H4 (cell line): Measurements from ENCODE around the gene EEF1E1. TPM values are rescaled to one million over a fixed set of nuclear protein-coding genes. Genes with fewer than 3 reads are reported as not detected.

Experiments used
- DNase-seq: peaks from one replicate; pipeline ENCODE4 v3.0.0-alpha.2; 2015; ENCODE audit warnings: low spot score
- total RNA-seq: library from RNA; depleted of rRNA; stranded (reverse); fragments of >200 nt; shearing (Covaris generic); gene quantifications from 2 replicates; pipeline ENCODE4 v1.2.3, GENCODE V29; 2014; rRNA removed

EEF1E1 gene
- total RNA-seq: 81.2 and 150 TPM in 2 replicates

DNA sequence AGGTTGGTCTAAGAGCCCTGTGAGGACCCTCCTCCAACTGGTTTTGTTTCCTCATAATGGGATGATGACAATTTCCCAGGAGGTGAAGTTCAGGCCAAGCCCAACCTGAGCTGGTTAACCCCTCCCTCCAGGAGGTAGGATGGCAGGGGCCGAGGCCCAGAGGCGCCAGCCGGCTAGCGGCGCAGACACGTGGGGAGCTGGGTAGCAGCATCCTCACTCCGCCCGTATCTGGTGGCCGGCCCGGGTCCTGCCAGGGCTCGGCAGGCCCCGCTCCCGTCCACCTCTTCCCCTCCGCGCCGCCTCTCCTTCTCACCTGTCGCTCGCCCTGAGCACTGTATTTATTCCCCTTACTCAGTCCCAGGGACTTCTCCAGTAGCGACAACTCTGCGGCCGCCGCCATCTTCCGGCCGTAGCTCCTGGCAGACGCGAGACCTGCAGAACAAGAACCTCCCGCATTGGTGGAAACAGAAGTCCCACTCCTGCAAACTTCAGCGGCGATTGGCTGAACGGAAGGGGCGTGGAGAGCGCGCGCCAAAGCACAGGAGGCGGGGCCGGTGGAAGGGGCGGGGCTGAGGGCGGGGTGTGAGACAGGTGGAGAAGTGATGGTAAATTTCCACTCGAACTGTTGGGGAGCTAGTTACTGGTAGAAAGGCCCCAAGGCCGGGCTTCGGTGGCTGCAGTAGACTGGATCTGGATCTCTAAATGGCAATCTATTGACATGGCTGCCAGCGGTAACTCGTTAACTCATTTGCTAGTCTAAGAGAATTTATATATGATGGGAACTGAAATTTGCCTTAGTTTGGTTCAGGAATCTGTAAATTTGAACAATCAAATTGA is at the start of gene EEF1E1:
EEF1E1 (minus strand) TSS at position 427 of the 837 bp plus-strand sequence; CDS start at position 400, 27 bp downstream.
- DNase-seq: peak; percentile 95

DNA sequence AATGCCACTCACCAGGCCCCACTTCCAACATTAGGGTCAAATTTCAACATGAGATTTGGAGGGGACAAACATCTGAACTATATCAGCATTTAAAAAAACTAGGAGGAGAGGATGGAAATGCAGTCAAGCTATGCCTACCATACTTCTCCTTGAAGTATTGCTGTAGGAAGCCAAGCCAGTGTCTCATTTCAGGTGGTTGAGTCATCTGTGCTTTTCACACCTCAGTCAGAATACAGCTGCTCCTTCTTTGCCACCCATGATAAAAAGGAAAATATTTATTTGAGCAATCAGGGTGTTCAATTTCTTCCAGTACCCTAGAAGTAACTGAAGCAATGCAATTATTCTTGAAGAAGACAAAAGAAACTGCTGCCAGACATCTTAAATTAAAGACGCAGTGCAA is 47.0 kb upstream of the EEF1E1 start:
- DNase-seq: no peak

DNA sequence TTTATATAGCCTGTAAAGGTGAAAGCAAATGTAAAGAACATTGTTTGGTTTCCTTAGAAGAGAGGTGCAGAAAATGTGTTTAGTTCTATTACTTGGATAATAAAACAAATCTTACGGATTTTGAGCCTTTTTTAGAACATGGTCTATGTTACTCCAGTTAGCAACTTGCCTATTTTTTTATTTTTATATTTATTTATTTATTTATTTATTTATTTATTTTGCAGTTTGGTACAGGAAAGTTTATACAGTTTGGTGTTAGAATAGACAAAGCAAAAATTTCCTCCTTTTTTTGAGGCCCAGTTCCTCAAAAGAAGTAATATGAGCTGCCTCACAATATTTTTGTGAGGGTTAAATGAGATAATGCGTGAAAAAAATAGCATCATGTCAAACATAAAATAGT is 41.6 kb upstream of the EEF1E1 start:
- no peak for DNase-seq

DNA sequence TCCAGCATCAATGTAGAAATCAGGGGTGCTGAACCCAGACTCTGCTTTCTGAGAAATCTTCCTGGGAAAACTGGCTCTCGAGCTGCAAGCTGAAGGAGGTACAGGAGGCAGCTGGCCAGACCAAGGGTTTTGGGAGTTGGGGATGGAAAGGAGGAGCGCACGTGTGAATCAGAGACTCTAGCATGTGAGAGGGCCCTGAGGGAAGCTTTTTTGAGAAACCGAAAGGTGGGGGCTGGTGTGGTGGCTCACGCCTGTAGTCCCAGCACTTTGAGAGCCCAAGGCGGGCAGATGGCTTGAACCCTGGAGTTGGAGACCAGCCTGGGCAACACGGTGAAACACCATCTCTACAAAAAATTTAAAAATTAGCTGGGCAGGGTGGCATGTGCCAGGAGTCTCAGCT is 37.1 kb upstream of the EEF1E1 start:
- no peak for DNase-seq

DNA sequence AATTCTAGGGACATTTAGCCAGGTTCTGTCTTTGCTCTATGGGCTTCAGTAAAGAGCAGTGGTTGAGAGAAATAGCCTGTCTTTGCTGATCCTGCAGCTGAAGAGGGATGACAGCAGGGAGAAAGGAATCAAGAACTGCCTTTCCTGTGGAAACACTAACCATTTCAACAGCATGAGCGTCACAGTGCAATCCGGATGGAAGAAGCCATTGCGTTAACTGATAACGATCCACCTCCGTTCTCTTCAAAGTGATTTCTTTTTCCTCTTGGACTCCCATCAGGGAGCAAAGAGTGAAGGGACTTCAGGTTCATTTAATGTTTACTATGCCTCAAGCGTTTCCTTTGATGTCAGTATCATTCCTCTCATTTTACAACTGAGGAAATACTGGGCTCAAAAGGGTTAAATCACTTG is 35.2 kb upstream of the EEF1E1 start:
- no peak for DNase-seq

DNA sequence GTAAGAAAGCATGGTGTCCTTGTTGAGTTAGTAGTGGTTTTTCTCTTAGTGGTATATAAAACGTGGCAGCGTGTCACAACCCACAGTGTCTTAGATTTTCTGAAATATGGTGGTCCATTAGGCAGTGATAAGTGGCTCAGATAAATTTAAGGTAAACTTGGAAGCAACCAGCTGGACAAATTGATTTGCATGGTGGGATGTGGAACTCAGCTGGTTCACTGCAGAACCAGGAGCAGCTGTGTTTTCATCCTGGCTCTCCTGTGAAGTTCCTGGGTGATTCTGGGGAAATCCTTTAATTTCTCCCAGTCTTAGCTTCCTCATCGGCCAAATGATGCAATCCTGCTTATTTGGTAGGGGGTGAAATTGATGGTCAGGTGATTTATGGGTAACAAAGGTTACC is 32.9 kb upstream of the EEF1E1 start:
- no peak for DNase-seq

DNA sequence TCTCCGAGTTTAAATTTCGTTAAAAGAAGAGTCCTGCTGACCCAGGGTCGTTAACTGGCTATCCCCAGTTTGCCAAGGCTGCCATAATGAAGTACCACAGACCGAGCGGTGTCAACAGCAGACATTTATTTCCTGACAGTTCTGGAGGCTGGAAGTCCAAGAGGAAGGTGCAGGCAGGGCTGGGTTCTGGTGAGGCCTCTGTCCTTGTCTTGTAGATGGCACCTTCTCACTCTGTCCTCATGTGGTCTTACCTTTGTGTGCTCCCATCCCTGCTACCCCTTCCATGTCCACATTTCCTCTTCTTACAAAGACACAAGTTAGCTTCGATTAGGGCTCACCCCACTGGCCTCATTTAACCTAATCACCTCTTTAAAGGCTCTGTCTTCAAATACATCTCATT is 29.8 kb upstream of the EEF1E1 start:
- no peak for DNase-seq

DNA sequence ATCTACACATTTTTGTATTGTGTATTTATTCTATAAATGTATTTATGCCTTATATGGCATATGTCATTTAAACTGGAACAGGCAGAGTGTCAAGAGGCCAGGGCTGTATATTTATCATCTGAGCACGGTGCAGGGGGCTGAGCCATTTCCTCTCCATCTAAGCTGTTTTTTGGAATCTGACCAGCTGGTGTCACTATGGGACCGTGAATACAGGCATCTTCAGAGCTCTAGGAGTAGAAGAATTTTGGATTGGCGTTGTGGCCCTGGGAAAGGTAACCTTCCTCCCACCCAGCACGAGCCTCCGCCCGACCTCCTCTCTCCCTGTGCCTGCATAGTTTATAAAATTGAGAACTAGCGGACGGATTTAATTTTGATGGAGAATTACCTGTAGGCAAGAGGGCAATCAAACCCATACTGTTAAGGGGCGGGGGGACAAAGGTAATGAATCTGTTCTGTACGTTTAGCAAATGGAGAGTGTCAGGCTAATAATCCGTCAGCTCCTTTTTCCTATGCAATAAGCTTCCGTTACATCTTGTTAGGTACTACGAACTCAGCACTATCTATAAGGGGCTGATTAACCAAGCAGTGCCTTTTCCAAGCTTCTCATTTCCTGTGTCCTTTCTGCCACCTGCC is 29.0 kb upstream of the EEF1E1 start:
- peak; percentile 51 for DNase-seq

DNA sequence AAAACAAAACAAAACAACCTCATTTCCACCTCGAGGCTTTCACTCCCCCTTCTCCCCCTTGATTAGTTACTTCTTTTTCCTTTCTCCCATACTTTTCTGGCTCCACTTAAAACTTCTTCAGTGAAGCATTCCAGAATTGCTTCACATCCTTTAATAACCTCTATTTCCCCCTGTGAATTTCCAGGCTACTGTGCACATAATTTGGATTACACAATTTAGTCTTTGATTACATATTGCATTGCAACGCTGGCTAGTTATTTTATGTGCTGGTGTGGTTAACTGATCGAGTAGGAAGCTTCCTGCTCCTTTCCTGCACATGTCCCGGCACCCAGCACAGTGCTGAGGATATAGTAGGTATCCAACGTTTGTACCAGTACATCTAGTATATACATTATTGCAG is 28.1 kb upstream of the EEF1E1 start:
- DNase-seq: no peak

DNA sequence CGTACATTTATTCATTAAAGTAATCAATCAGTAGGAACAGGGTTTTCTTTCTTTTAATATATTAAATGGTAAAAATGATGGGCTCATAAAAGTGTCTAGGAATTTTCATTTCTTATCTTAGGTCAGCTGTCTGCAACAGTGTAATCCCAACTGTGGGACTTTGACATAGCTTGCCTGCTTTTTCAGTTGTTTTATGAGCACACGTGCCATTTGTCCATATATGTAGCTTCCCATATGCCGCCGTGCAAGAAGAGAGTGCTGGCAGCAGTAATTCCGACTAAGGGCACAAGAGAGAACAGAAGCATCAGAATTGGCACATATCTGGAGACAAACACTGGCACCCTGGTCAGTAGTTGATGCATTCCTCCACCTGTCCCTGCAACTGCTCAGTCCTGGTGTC is 20.9 kb upstream of the EEF1E1 start:
- no peak for DNase-seq

DNA sequence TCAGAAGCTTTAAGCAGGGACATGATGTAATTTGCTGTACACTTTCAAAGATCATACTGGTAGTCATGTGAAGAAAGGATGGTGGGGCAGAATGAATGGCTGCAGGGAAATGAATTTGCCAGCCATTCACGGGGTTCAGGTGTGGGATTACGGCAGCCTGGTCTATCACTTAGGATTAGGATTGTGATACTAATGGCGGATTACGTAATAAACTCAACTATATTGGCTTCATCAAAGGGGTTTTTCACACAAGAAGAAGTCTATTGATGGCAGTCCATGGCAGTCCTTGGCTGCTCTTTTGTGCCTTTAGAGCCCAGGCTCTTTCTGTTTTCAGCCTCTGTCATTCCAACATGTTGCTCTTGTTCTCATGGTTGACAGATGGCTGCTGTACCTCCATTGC is 12.6 kb upstream of the EEF1E1 start:
- no peak for DNase-seq

DNA sequence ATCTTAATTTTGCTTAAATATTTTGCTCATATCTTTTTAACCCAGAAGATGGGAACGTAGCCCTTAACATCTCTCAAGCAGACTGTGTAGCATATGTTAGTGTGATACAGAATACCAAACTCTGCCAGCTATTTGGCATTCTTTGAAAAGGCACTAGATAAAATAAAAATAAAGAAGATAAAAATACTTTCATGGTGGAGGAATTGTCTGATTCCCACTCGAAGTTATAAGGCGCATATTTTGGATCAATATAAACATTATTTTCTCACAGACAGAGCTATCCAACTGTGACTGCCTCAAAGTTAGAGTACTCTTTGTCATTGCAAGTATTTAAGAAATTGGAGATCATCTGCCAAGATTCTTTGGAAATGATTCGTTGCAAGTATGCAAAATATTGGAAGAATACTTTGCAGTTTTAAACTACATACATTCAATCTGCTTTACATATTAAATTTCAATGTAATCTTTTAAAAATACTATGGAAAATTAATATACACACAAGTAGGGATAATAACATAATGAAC is 10.8 kb upstream of the EEF1E1 start:
- DNase-seq: no peak

DNA sequence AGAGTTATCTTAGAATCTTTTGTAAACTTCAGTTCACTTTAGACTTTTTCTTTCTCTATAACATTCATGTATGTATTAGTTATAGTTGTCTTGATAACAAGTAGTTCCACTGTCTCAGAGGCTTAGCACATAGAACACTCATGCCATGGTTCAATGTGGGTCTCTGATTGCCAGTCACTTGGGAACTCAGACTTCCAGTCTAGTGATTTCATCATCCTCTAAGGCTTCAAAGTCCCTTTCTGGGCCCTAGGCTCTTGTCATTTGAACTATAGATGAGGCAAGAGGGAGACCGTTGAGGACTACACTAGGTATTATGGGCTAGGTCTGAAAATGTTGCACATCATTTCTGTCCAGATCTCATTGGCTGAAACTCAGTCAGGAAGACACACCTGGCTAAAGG is 8.4 kb upstream of the EEF1E1 start:
- DNase-seq: no peak

DNA sequence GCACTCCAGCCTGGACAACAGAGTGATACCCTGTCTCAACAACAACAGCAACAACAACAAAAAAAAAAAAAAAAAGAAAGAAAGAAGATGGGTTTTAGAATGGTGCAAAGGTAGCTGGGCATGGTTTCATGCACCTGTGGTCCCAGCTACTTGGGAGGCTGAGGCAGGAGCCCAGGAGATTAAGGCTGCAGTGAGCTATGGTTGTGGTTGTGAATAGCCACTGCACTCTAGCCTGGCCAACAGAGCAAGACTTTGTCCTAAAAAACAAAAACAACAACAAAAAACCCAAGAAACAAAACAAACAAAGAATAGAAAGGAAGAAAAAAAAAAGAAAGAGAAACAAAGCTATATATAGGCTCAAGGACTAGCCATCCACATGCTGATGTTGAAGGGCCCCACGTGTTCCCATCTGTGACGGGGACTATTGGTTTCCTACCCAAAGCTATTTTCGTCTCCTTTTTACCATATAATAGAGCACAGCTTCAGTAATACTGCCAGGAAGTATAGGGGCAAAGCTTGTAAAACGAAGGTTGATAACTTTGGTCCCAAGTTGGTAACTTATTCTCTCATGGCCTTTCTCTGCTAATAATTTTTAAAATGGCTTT is 7.9 kb upstream of the EEF1E1 start:
- DNase-seq: no peak

DNA sequence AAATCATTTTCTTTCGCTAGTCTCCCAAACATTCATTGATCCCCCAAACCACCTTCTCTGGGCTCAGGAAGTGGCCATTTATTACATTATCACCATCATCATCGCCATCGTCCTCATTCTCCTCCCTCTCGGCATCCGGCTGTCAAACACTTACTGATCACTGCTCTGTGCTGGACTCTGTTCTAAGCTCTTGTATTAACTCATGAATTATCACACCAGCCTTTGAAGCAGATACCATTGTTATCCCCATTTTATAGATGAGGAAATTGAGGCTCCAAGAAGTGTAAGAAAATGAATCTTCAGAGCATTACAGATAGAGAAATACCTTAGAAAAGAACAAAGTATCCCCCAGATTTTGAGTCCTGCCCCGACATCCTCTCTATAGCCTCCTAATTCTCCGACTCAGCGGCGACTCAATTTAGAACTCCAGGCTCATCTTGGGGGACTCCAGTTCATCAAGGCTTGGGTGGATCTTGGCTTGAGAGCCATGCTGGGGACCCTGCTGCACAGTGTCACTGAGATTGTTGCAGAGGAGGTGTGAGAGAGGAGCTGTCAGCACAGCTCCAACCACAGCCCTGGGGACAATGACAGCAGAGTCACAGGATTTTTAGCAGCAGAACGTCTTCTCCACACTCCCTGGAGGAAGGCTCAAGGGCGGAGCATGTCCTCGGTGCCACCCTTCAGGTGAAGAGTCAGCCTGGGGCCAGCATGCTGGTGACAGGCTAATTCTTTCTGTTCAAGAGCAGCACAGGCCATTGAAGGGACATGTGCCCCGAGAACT is 6.6 kb upstream of the EEF1E1 start:
- no peak for DNase-seq

DNA sequence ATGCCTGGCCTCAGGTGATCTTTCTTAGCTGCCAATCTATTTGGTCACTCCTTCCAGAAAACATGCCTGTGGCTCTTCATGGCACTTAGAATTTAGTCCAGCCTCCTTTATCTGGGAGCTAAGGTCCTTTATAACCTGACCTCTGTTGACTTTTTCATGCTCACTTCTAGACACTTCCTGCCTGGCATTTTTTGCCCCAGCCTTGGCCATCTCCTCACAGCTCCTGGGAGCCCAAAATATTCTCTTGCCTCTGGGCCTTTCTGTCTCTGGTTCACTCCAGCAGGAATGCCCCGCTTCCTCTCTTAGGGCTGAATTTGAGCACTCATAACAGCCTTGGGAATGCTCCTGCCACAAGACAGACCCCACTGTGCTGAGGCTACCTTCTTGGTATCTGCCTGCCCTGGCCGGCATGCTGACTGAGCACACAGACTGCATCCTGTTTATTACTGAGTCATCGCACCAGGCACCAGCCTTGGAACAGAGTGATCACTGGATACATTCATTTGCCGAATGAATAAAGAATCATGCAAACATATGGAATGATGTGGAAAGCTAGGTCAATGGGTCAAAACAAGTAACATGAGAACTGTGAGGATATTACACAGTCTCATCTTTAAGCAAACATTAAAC is 5.8 kb upstream of the EEF1E1 start:
- peak; percentile 86 for DNase-seq

DNA sequence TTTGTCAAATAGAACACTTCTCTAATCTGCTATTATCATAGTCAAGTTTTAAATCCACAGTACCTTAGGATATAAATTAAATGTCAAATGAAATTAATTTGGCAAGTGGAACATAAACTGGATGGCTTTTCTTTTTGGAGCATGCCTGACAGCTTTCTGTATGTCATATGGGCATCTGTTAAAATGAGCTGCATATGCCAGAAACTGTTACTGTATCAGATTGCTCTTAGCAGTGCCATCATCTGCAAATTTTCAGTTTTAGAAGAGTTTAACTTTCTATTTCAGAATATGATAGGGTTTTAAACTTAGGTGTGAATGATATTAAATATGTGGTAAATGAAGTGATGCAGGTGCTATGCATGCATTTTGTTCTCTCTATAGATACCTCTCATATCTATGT is 3.4 kb upstream of the EEF1E1 start:
- DNase-seq: no peak

DNA sequence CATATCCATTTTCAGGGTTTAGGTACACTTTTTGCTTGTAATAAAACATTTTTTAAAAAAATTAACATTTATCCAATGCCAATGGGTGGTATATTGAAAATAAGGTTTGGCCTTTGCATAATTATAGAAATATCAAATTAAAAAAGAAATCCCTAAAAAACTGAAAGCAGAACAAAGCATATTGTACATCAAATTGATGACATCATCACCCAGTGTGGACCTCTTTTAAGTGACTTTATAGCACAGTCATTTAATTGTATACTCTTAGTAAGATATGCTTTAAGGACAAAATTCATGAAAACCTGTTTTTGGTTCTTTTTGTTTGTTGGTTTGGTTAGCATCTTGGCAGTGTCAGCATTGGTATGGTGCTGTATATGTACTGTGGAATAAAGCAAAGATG is 1.4 kb upstream of the EEF1E1 start:
- no peak for DNase-seq

DNA sequence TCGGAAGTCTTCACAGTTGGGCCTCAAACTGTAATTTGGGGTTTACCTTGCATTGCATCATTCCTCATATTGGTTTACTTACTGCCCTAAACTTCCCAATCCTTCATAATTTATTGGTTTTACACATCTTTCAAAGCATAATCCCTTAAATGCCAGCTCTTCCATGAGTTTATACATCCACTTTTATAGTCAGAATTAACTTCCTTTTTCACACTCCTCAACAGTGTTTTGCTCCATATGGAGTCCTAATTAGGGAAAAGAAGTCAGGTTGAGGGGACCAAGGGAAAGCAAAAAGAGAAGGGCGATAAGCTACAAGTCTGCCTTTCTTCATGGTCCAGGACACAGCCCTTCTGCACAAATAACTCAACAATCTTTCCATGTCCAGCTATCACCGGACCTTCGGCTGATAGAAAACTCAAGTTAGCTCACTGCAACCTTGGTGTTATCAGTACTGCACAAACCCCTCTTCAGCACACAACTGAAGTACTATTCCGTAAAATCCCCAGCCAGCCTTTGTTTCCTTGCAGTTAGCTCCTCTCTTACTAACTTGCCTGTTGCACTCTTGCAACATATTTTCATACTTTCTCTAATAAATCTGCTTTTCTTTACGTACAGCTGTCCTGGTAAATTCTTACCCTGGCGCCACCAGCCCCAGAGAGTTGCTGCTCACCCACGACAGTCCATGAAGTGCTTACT is 2.0 kb downstream of the EEF1E1 start:
- no peak for DNase-seq

DNA sequence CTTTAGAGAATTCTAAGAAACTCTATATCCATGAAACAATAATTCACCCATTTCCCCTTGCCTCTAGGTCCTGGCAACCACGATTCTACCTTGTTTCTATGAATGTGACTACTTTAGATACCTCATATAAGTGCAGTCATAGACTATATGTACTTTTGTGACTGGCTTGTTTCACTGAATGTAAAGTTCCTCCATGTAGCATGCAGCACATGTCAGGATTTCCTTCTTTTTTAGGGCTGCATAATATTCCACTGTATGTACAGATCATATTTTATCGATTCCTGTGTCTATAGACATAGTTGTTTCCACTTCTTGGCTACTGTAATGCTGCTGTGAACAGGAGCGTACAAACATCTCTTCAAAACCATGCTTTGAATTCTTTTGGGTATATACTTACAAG is 11.7 kb downstream of the EEF1E1 start:
- DNase-seq: no peak

DNA sequence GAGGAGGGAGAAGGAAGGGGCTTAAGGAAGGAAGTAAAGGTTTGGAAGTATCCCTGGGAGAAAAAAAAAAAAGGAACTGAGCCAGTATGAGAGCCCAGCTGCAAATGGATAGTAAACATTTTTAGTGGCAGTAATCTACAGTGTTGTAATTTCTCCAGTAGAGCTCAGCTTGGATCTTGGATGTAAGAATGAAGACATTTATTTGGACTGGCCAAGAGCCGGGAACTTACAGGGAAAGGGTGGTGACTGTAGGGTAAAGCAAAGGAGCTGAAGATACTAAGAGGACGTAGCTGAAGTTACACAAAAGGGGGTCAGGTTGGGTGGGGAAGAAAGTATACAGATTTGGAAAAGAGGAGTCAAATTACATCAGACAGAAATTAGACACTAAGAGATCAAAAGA is 13.5 kb downstream of the EEF1E1 start:
- no peak for DNase-seq
